Stomach (tissue), 9 donors: ENCODE results near the gene AP3B1. TPM values are rescaled to one million over a fixed set of nuclear protein-coding genes. Genes with fewer than 3 reads are reported as not detected.

ENCODE experiments used
- DNase-seq, 2 donors: peaks; one replicate each; pipeline versions ENCODE4 v3.0.0 to v3.0.0-alpha.2; 2013 to 2019
- H3K27ac ChIP-seq, 5 donors: fragments of 200-600 bp in 4 of 5; sonication (generic) in 4 of 5; one replicate each; pipeline ENCODE4 v1.5.1; 2013 to 2019; ENCODE audit warnings: mild to moderate bottlenecking in 1 of 5, moderate library complexity in 1 of 5
- H3K27me3 ChIP-seq, 3 donors: fragments of 200-600 bp; sonication (generic); one replicate each; pipeline ENCODE4 v1.5.1; 2017 to 2019; ENCODE audit warnings: mixed run types in 1 of 3
- H3K36me3 ChIP-seq, 4 donors: fragments of 200-600 bp; sonication (generic); 1 replicate in 3 of 4; 2 replicates in 1 of 4; pipeline ENCODE4 v1.5.1; 2016 to 2019
- H3K4me1 ChIP-seq, 4 donors: fragments of 200-600 bp; sonication (generic); one replicate each; pipeline ENCODE4 v1.5.1; 2016 to 2019
- H3K4me3 ChIP-seq, 4 donors: fragments of 200-600 bp; sonication (generic) in 3 of 4; one replicate each; pipeline ENCODE4 v1.5.1; 2016 to 2019; ENCODE audit warnings: mild to moderate bottlenecking in 1 of 4
- H3K9me3 ChIP-seq, 4 donors: fragments of 200-600 bp; sonication (generic); one replicate each; pipeline ENCODE4 v1.5.1; 2016 to 2019
- EP300 ChIP-seq: sonication (generic); formaldehyde crosslinking; IDR thresholded peaks from one replicate; pipeline ENCODE4 v1.6.1; 2017; ENCODE audit warnings: antibody characterized with exemption
- POLR2A ChIP-seq, 4 donors: fragments of 450-650 bp; IDR thresholded peaks; one replicate each; pipeline ENCODE4 v1.6.1; 2016; ENCODE audit warnings: antibody characterized with exemption in 4 of 4, control low read depth in 2 of 4, mild to moderate bottlenecking in 1 of 4, moderate library complexity in 1 of 4
- POLR2AphosphoS5 ChIP-seq, 3 donors: sonication (generic); formaldehyde crosslinking; IDR thresholded peaks; one replicate each; pipeline ENCODE4 v1.6.1; 2016; ENCODE audit warnings: antibody characterized with exemption in 3 of 3
- WGBS, 5 donors: extraction: QIAGEN DNeasy Blood & Tissue Kit in 3 of 5; methylation state at CpG; one replicate each; pipeline versions ENCODE4 v1.1.5 to v1.1.7; 2013 to 2018; 5-methylcytosine and 5-hydroxymethylcytosine counted together
- intact Hi-C: fragments of 100-400 bp; cut with DNase I; formaldehyde crosslinking; loops from one replicate; pipeline ENCODE4 v1.15.1; 2023; ENCODE audit warnings: low total_unique reads
- polyA plus RNA-seq, 3 donors: library from polyadenylated mRNA; stranded (reverse); fragments of 200-250 nt; gene quantifications; one replicate each; pipeline ENCODE4 v1.2.3, GENCODE V29; 2013
- total RNA-seq, 5 donors: library from RNA; depleted of rRNA; stranded (reverse); fragments of >200 nt; gene quantifications; one replicate each; pipeline versions ENCODE4 v1.1.0 to v1.2.3, GENCODE V29; 2014 to 2016
- TF ChIP-seq, protein P1 (sequence below), 7 experiments: fragments of 450-650 bp in 4 of 7; fragments of 200-600 bp in 3 of 7; sonication (generic) in 3 of 7; IDR thresholded peaks; one replicate each; pipeline ENCODE4 v1.5.1; 2016 to 2019; ENCODE audit warnings: antibody characterized with exemption in 7 of 7, control low read depth in 2 of 7, mild to moderate bottlenecking in 1 of 7
- donor health status: healthy with polysubstance abuse.
- donor health status: Bipolar disorder and iron deficiency.
- donor health status: healthy.

AP3B1 gene
- total and polyA plus RNA-seq, 8 donors: 15.2 to 81.0 (median 23.5) TPM

DNA sequence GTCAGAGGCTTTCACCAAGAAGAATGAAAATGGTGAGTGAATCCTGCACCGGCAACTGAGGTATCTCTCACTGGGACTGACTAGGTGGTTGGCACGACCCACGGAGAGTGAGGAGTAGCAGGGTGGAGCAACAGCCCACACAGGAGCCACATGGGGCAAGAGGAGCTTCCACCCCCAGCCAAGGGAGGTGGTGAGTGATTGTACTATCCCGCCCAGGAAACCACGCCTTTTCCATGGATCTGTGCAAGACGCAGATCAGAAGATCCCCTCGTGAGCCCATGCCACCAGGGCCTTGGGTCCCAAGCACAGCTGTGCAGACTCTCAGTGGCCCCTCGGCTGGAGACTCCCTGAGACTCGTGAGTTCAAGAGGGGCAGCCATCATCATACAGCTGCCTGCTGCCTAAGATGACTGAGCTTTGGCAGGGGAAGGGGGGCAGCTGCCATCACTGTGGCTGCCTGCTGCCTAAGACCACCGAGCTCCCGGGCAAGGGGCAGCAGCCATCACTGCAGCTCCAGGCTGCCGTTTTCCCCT, 229.5 kb downstream of the AP3B1 start:
- Histone ChIP-seq H3K4me1 (no peaks in the 10 kb centered on the region), H3K4me3 (no peak overlapping the region), H3K9me3 (peaks cover 7 to 16% (median 12%) of the 10 kb centered on the region in 4 donors), H3K36me3 (peaks cover 0 to 15% (median 4%) of the 10 kb centered on the region in 4 donors), H3K27ac (no peak overlapping the region), H3K27me3 (no peaks in the 10 kb centered on the region)
- no peak for TF ChIP-seq POLR2A (IDR thresholded peaks at IDR 0.05)
- TF ChIP-seq POLR2AphosphoS5 (IDR thresholded peaks at IDR 0.05): no peak
- no peak for TF ChIP-seq EP300
- TF ChIP-seq, protein P1, sequence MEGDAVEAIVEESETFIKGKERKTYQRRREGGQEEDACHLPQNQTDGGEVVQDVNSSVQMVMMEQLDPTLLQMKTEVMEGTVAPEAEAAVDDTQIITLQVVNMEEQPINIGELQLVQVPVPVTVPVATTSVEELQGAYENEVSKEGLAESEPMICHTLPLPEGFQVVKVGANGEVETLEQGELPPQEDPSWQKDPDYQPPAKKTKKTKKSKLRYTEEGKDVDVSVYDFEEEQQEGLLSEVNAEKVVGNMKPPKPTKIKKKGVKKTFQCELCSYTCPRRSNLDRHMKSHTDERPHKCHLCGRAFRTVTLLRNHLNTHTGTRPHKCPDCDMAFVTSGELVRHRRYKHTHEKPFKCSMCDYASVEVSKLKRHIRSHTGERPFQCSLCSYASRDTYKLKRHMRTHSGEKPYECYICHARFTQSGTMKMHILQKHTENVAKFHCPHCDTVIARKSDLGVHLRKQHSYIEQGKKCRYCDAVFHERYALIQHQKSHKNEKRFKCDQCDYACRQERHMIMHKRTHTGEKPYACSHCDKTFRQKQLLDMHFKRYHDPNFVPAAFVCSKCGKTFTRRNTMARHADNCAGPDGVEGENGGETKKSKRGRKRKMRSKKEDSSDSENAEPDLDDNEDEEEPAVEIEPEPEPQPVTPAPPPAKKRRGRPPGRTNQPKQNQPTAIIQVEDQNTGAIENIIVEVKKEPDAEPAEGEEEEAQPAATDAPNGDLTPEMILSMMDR (IDR thresholded peaks at IDR 0.05): no peak
- 87 to 94% (median 91%) methylated on average over 12 of the region's 12 CpGs for WGBS, 5 donors
- intact Hi-C loops: no loop called here
- DNase-seq: no peak

DNA sequence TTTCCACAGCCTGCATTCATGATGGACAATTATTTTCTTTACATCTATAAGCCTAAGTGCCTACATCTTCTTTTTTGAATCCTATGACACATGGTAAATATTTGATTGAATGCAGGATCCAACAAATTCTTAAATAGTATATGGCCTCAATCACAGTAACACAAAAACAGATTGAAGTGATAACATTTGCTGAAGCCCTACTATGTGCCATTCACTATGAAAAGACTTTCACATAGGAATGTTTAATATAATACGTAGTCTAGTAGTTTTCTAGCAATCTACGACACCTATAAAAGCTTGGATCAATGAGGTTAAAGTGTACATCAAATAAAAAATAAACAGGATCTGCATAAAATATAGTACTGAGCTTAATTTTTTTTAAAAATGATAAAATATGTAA, 231.0 kb downstream of the AP3B1 start:
- Histone ChIP-seq H3K4me1 (no peaks in the 10 kb centered on the region), H3K9me3 (peaks cover 7 to 16% (median 12%) of the 10 kb centered on the region in 4 donors), H3K27ac (no peak overlapping the region), H3K36me3 (peaks cover 0 to 10% (median 6%) of the 10 kb centered on the region in 4 donors), H3K27me3 (no peaks in the 10 kb centered on the region), H3K4me3 (no peak overlapping the region)
- DNase-seq: no peak
- 97 to 99% (median 99%) methylated on average over 2 of the region's 2 CpGs for WGBS, 5 donors
- no peak for TF ChIP-seq POLR2A (IDR thresholded peaks at IDR 0.05)
- intact Hi-C loops: no loop called here

DNA sequence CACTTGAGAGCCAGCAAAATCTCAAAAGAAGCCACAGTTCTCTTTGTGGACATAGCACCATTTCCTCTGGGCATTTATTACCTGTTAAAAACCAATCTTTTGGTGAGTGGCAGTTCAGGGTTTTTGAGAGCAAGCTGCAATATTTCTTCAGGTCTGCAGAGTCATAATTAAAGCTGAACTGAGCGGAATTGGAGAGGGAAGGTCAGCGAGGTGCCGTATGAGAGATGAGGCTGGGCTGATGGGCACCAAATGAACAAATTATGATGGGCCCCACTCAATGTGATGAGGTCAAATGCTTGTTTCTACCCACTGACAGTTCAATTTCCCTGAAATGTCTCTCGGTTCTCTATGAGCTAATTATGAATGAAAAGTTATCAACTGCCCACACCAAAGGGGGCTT, 231.9 kb downstream of the AP3B1 start:
- intact Hi-C loops: no loop called here
- peaks cover 0 to 4% (median 2%) of the 10 kb centered on the region in 4 donors for H3K36me3 ChIP-seq
- DNase-seq: no peak
- WGBS, 5 donors: 89 to 95% (median 90%) methylated on average over 4 of the region's 4 CpGs
- no peak overlapping the region for H3K4me3 ChIP-seq
- TF ChIP-seq, protein P1 (IDR thresholded peaks at IDR 0.05): no peak
- TF ChIP-seq POLR2AphosphoS5 (IDR thresholded peaks at IDR 0.05) (no peak), POLR2A (IDR thresholded peaks at IDR 0.05) (no peak), EP300 (no peak)
- no peaks in the 10 kb centered on the region for H3K4me1 ChIP-seq
- H3K9me3 ChIP-seq: peaks cover 2 to 8% (median 5%) of the 10 kb centered on the region in 4 donors
- no peaks in the 10 kb centered on the region for H3K27me3 ChIP-seq
- no peak overlapping the region for H3K27ac ChIP-seq

DNA sequence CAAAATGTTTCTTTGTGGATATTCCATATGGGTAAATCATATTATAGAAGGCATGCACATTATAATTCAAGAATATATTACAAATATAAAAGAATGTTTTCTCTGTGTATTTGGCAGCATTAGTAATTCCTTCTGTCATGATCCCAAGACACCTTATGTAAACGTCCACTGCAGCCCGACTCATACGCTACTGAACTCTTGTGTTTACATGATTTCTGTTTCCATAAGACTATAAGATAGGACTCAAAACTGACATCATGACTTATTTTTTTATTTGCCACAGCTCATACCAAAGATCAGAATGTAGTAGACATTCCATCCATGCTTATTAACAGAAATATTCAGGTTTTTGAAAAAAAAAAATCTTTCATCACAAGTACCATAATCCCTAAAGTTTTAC, 234.1 kb downstream of the AP3B1 start:
- no peaks in the 10 kb centered on the region for H3K9me3 ChIP-seq
- peaks cover 0 to 4% (median 0%) of the 10 kb centered on the region in 4 donors for H3K36me3 ChIP-seq
- no peaks in the 10 kb centered on the region for H3K4me1 ChIP-seq
- DNase-seq: no peak
- intact Hi-C loops: no loop called here
- 27 to 50% (median 33%) methylated on average over 3 of the region's 3 CpGs for WGBS, 5 donors
- no peaks in the 10 kb centered on the region for H3K27me3 ChIP-seq
- no peak overlapping the region for H3K27ac ChIP-seq
- TF ChIP-seq POLR2AphosphoS5 (IDR thresholded peaks at IDR 0.05) (no peak), EP300 (no peak), POLR2A (IDR thresholded peaks at IDR 0.05) (no peak)
- TF ChIP-seq, protein P1 (IDR thresholded peaks at IDR 0.05): no peak
- no peak overlapping the region for H3K4me3 ChIP-seq

DNA sequence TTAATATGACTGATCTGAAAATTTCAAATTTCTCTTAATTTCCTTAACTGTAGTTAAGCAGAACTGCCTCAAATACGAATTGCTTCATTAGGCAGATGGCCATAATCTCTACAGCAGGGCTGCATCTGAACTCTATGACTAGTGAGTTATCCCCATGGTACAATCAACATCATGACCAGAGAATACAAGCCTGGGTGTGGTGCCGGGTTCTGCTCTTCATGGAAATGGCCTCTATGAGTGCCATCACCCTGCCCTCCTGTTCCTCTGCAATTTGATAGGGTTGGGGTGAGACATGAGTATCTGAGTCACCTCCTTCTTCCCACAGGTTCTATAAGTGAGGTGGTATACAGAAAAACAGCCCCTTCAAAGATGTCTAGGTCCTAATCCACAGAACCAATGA, 235.9 kb downstream of the AP3B1 start:
- Histone ChIP-seq H3K4me3 (no peak overlapping the region), H3K27ac (no peak overlapping the region), H3K36me3 (peaks cover 0 to 4% (median 0%) of the 10 kb centered on the region in 4 donors), H3K9me3 (no peaks in the 10 kb centered on the region), H3K4me1 (no peaks in the 10 kb centered on the region), H3K27me3 (no peaks in the 10 kb centered on the region)
- intact Hi-C loops: no loop called here
- no peak for DNase-seq
- 92 to 98% (median 96%) methylated on average over 2 of the region's 2 CpGs for WGBS, 5 donors
- no peak for TF ChIP-seq EP300
- TF ChIP-seq, protein P1 (IDR thresholded peaks at IDR 0.05): no peak
- TF ChIP-seq POLR2AphosphoS5 (IDR thresholded peaks at IDR 0.05): no peak
- no peak for TF ChIP-seq POLR2A (IDR thresholded peaks at IDR 0.05)
